Esophagus muscularis mucosa (tissue), 4 donors: Measurements from ENCODE around the gene TTLL5.

Experiments used
- CTCF ChIP-seq, 3 experiments: fragments of 200-600 bp in 2 of 3; fragments of 450-650 bp in 1 of 3; sonication (generic) in 2 of 3; IDR thresholded peaks; one replicate each; pipeline ENCODE4 v1.5.1; 2017 to 2019; ENCODE audit warnings: antibody characterized with exemption in 3 of 3, mild to moderate bottlenecking in 2 of 3, moderate library complexity in 1 of 3
- EP300 ChIP-seq: sonication (generic); formaldehyde crosslinking; IDR thresholded peaks from one replicate; pipeline ENCODE4 v1.6.1; 2017; ENCODE audit warnings: antibody characterized with exemption
- POLR2A ChIP-seq: fragments of 450-650 bp; IDR thresholded peaks from one replicate; pipeline ENCODE4 v1.6.1; 2017; ENCODE audit warnings: antibody characterized with exemption, moderate library complexity, mild to moderate bottlenecking, low read depth
- POLR2AphosphoS5 ChIP-seq, 2 donors: sonication (generic); formaldehyde crosslinking; IDR thresholded peaks; one replicate each; pipeline ENCODE4 v1.6.1; 2017; ENCODE audit warnings: antibody characterized with exemption in 2 of 2

DNA sequence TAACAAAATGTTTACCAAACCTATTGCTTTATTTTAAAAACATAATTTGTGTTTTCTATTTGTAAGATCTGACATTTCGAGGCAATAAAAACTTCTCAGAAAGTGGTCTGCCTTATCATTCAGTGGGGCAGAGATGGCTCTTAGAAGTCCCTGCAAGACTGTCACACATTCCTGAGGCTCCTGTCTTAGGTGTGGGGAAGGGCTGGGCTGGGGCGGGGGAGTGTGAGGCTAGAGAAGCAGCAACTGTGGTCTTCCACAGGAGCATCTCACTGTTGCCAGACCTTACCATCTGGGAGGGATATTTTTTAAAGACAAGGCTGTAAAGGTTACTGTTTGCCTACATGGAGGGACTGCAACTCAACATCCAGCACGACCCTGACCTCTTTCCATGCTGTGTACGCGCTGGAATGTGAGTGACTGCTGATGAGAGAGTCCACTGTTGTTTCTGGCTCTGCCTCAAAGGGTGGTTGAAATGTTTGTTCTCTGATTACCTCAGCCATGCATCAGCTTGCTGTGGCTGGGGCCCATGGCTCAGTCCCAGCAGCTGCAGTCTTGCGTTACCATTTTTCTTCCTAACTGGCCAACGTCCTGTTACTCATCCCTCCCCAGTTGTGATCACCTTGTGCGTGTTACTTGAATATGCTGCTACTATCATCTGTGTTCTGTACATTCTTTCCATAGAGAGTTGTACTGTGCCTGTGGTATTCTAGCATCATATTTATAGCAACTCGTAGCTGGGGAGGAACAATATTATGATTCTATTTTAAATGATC lies 12.8 kb upstream of the TTLL5 start:
- TF ChIP-seq POLR2AphosphoS5 (IDR thresholded peaks at IDR 0.05) (peak; percentile 24 to 51), CTCF (IDR thresholded peaks at IDR 0.05) (no peak), EP300 (no peak), POLR2A (no peak)
